Activated CD8-positive, alpha-beta T cell treated with anti-CD3 and anti-CD28 coated beads for 36 hours (primary cell): Measurements from ENCODE around the gene USP14. TPM values are rescaled to one million over a fixed set of nuclear protein-coding genes. Genes with fewer than 3 reads are reported as not detected.

Source experiments
- ATAC-seq: fragments of 200-7000 bp; cut with Tn5 transposase; one replicate; pipeline ENCODE4 v1.10.0; 2021; ENCODE audit warnings: mild to moderate bottlenecking, moderate library complexity
- CTCF ChIA-PET: fragments of 350-600 bp; sonication (Branson Sonifier 250); formaldehyde crosslinking; loops from one replicate; lab custom pipeline; 2021; ENCODE audit warnings: antibody characterized with exemption; lab: Charles Lee
- POLR2A ChIA-PET: fragments of 350-600 bp; sonication (Branson Sonifier 250); formaldehyde crosslinking; loops from one replicate; lab custom pipeline; 2021; ENCODE audit warnings: antibody characterized with exemption; lab: Charles Lee
- DNase-seq: peaks from one replicate; pipeline ENCODE4 v3.0.0-alpha.2; 2020
- H3K27ac Mint-ChIP-seq: one replicate; pipeline ENCODE4 v1.8.0; 2021; ENCODE audit warnings: mild to moderate bottlenecking, mixed read lengths
- H3K27me3 Mint-ChIP-seq: one replicate; pipeline ENCODE4 v1.8.0; 2021; ENCODE audit warnings: mixed read lengths
- H3K36me3 Mint-ChIP-seq: one replicate; pipeline ENCODE4 v1.8.0; 2021; ENCODE audit warnings: low read depth, mixed read lengths
- H3K4me1 Mint-ChIP-seq: one replicate; pipeline ENCODE4 v1.8.0; 2021; ENCODE audit warnings: low read depth, mixed read lengths
- H3K4me3 Mint-ChIP-seq: one replicate; pipeline ENCODE4 v1.8.0; 2021; ENCODE audit warnings: mild to moderate bottlenecking, moderate library complexity, mixed read lengths
- H3K9me3 Mint-ChIP-seq: one replicate; pipeline ENCODE4 v1.8.0; 2021; ENCODE audit warnings: mixed read lengths
- intact Hi-C: fragments of 100-400 bp; cut with micrococcal nuclease; formaldehyde crosslinking; loops from one replicate; pipeline ENCODE4 v1.10.0; 2022
- total RNA-seq, 2 experiments: library from RNA; stranded (reverse); gene quantifications; one replicate each; pipeline ENCODE4 v1.2.3, GENCODE V29; 2021
- TF ChIP-seq, protein P1 (sequence below): fragments of 200-600 bp; IDR thresholded peaks from one replicate; pipeline ENCODE4 v1.8.0; 2022; ENCODE audit warnings: antibody characterized with exemption, mild to moderate bottlenecking

USP14 gene
- total RNA-seq, 2 experiments from 2014 or later: 94.6 to 96.2 TPM

DNA sequence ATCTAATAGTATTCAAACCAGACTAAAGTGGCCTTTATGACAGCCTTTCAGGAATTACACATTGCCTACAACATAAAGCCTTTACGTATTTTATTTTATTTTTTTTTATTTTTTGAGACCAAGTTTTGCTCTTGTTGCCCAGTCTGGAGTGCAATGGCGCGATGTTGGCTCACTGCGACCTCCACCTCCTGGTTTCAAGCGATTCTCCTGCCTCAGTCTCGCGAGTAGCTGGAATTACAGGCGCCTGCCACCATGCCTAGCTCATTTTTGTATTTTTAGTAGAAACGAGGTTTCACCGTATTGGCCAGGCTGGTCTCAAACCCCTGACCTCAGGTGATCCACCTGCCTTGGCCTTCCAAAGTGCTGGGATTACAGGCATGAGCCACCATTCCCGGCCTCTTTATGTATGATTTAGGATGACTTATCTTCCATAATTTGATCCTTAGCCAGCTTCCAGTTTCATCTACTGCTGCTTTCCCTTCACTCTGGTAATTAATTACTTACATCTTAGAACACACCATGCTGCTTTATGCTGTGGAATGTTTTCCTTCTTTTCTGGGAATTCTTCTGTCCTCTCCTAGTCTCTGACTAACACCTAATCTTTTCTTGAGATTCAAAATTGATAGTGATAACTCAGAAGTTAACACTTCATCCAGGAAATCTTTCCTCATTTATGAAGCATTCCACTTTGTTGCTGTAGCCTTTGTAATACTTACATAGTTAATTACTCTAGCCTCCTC, 2.6 kb downstream of the USP14 start:
- POLR2A ChIA-PET: interaction anchor here (0.6 kb wide), 1 partner anchor 28 kb away, joined by 3 read pairs; no protein-coding TSS in a partner anchor
- peaks cover 25% of the 10 kb centered on the region for H3K4me1 Mint-ChIP-seq

DNA sequence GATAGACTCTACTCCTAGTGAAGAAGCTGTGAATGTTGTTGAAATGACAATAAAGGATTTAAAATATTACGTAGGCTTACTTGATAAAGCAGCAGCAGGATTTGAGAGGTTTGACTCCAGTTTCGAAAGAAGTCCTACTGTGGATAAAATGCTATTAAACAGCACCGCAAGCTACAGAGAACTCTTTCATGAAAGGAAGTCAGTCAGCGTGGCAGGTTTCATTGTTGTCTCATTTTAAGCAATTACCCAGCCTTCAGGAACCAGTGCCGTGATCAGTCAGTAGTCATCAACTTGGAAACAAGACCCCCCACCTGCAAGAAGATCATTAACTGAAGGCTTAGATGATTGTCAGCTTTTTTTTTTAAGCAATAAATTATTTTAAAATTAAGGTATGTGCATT, 14.0 kb downstream of the USP14 start:
- Mint-ChIP-seq H3K36me3 (peaks cover 34% of the 10 kb centered on the region), H3K4me3 (no peak overlapping the region), H3K27ac (no peak overlapping the region), H3K27me3 (no peaks in the 10 kb centered on the region), H3K4me1 (peaks cover 16% of the 10 kb centered on the region), H3K9me3 (no peaks in the 10 kb centered on the region)
- DNase-seq (no peak), ATAC-seq (no peak)
- ChIA-PET CTCF (no interaction called here), POLR2A (interaction anchor here (0.7 kb wide), 1 partner anchor 1296 kb away, joined by 3 read pairs; no protein-coding TSS in a partner anchor)
- intact Hi-C loops: no loop called here
- TF ChIP-seq, protein P1, sequence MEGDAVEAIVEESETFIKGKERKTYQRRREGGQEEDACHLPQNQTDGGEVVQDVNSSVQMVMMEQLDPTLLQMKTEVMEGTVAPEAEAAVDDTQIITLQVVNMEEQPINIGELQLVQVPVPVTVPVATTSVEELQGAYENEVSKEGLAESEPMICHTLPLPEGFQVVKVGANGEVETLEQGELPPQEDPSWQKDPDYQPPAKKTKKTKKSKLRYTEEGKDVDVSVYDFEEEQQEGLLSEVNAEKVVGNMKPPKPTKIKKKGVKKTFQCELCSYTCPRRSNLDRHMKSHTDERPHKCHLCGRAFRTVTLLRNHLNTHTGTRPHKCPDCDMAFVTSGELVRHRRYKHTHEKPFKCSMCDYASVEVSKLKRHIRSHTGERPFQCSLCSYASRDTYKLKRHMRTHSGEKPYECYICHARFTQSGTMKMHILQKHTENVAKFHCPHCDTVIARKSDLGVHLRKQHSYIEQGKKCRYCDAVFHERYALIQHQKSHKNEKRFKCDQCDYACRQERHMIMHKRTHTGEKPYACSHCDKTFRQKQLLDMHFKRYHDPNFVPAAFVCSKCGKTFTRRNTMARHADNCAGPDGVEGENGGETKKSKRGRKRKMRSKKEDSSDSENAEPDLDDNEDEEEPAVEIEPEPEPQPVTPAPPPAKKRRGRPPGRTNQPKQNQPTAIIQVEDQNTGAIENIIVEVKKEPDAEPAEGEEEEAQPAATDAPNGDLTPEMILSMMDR: no peak

More for the DNA sequence above, 2.6 kb downstream of the USP14 start:
- CTCF ChIA-PET: no interaction called here
- H3K4me3 Mint-ChIP-seq: peak overlapping the region; percentile 92
- intact Hi-C loops: no loop called here
- no peaks in the 10 kb centered on the region for H3K9me3 Mint-ChIP-seq
- TF ChIP-seq, protein P1: no peak
- DNase-seq (no peak), ATAC-seq (no peak)
- H3K36me3 Mint-ChIP-seq: peaks cover 29% of the 10 kb centered on the region
- peak overlapping the region; percentile 68 for H3K27ac Mint-ChIP-seq
- H3K27me3 Mint-ChIP-seq: no peaks in the 10 kb centered on the region

DNA sequence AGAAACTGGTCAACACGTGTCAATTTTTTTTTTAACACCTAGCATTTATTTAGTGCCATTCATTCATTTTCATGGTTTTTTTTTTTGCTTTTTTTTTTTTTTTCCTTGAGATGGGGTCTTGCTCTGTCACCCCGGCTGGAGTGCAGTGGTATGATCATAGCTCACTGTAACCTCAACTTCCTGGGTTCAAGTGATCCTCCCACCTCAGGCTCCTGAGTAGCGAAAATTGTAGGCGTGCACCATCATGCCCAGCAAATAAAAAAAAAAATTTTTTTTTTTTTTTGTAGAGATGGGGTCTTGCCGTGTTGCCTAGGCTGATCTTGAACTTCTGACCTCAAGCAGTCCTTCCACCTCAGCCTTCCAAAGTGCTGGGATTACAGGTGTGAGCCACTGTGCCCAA, 21.1 kb downstream of the USP14 start:
- CTCF ChIA-PET: no interaction called here
- DNase-seq: peak; percentile 34
- TF ChIP-seq, protein P1: no peak
- intact Hi-C loops: no loop called here
- peaks cover 39% of the 10 kb centered on the region for H3K36me3 Mint-ChIP-seq
- POLR2A ChIA-PET: no interaction called here
- H3K27me3 Mint-ChIP-seq: no peaks in the 10 kb centered on the region
- H3K9me3 Mint-ChIP-seq: no peaks in the 10 kb centered on the region
- ATAC-seq: peak; percentile 61
- no peak overlapping the region for H3K4me3 Mint-ChIP-seq
- H3K4me1 Mint-ChIP-seq: peaks cover 32% of the 10 kb centered on the region
- H3K27ac Mint-ChIP-seq: no peak overlapping the region

DNA sequence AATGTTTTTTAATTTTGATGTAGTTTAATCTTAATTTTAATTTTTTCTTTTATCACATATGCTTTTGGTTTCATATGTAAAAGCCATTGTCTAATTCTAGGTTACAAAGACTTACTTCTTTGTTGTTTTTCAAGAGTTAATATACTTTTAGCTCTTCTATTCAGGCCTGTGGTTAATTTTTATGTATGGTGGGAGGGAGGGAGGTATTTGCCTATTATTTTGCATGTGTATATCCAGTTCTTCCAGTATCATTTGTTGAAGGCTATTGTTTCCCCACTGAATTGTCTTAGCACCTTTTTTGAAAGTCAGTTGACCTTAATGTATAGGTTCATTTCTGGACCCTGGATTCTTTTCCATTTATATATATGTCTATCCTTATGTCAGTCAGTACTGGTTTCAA, 23.4 kb downstream of the USP14 start:
- ChIA-PET CTCF (no interaction called here), POLR2A (interaction anchor here (1.3 kb wide), 1 partner anchor 38 kb away, joined by 3 read pairs; no protein-coding TSS in a partner anchor)
- TF ChIP-seq, protein P1: no peak
- H3K27me3 Mint-ChIP-seq: no peaks in the 10 kb centered on the region
- H3K4me3 Mint-ChIP-seq: no peak overlapping the region
- no peak overlapping the region for H3K27ac Mint-ChIP-seq
- H3K4me1 Mint-ChIP-seq: peaks cover 22% of the 10 kb centered on the region
- intact Hi-C loops: no loop called here
- ATAC-seq (no peak), DNase-seq (no peak)
- H3K36me3 Mint-ChIP-seq: peaks cover 42% of the 10 kb centered on the region
- no peaks in the 10 kb centered on the region for H3K9me3 Mint-ChIP-seq

DNA sequence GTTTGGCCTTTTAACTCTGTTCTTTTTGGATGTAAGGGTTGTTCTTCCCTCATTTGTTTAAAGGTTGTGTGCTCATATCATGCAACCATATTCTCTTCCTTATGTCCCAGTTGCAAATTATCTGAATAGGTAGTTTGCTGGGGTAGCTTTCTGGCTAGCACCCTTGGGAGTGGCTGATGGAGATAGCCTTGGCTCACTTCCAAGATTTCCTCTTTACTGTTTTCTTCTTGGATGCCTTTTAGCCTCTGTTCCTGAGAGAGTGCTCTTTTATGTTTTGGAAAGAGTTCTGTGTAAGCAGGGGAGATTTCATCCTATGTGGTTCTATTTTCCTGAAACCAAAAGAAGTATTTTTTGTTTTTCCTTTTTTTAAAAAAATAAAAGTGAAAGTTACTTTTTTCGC, 25.4 kb downstream of the USP14 start:
- Mint-ChIP-seq H3K9me3 (no peaks in the 10 kb centered on the region), H3K27ac (no peak overlapping the region), H3K4me1 (peaks cover 16% of the 10 kb centered on the region), H3K36me3 (peaks cover 40% of the 10 kb centered on the region), H3K4me3 (no peak overlapping the region), H3K27me3 (no peaks in the 10 kb centered on the region)
- no peak for DNase-seq
- TF ChIP-seq, protein P1: no peak
- intact Hi-C loops: no loop called here
- ChIA-PET CTCF (no interaction called here), POLR2A (no interaction called here)
- no peak for ATAC-seq
